HEK293 (cell line): Measurements from ENCODE around the gene MAPK8IP3.

Experiments used
- GFI1B ChIP-seq: fragments of 450-650 bp; formaldehyde crosslinking; IDR thresholded peaks from 2 replicates; pipeline ENCODE4 v1.5.1; 2016; ENCODE audit warnings: missing biosample characterization, missing genetic modification characterization
- GLIS1 ChIP-seq: fragments of 450-650 bp; formaldehyde crosslinking; IDR thresholded peaks from 2 replicates; pipeline ENCODE4 v1.5.1; 2016; ENCODE audit warnings: missing biosample characterization, missing genetic modification characterization
- OSR2 ChIP-seq: fragments of 450-650 bp; formaldehyde crosslinking; IDR thresholded peaks from 2 replicates; pipeline ENCODE4 v1.5.1; 2016; ENCODE audit warnings: missing biosample characterization, missing genetic modification characterization
- YY1 ChIP-seq: fragments of 450-650 bp; formaldehyde crosslinking; IDR thresholded peaks from 2 replicates; pipeline ENCODE4 v1.5.1; 2018; ENCODE audit warnings: missing biosample characterization, missing genetic modification characterization
- ZBTB1 ChIP-seq: fragments of 450-650 bp; formaldehyde crosslinking; IDR thresholded peaks from 2 replicates; pipeline ENCODE4 v1.5.1; 2016; ENCODE audit warnings: missing biosample characterization, missing genetic modification characterization
- ZEB2 ChIP-seq: fragments of 450-650 bp; formaldehyde crosslinking; IDR thresholded peaks from 2 replicates; pipeline ENCODE4 v1.5.1; 2016; ENCODE audit warnings: missing biosample characterization, missing genetic modification characterization
- ZIC2 ChIP-seq: fragments of 450-650 bp; formaldehyde crosslinking; IDR thresholded peaks from 2 replicates; pipeline ENCODE4 v1.5.1; 2016; ENCODE audit warnings: missing biosample characterization, missing genetic modification characterization
- ZNF138 ChIP-seq: fragments of 450-650 bp; formaldehyde crosslinking; IDR thresholded peaks from 2 replicates; pipeline ENCODE4 v1.5.1; 2016; ENCODE audit warnings: missing biosample characterization, missing genetic modification characterization, borderline replicate concordance
- ZNF175 ChIP-seq: fragments of 450-650 bp; formaldehyde crosslinking; IDR thresholded peaks from 2 replicates; pipeline ENCODE4 v1.5.1; 2016; ENCODE audit warnings: missing biosample characterization, missing genetic modification characterization
- ZNF214 ChIP-seq: fragments of 450-650 bp; formaldehyde crosslinking; IDR thresholded peaks from 2 replicates; pipeline ENCODE4 v1.5.1; 2017; ENCODE audit warnings: missing biosample characterization, mild to moderate bottlenecking, missing genetic modification characterization, borderline replicate concordance
- ZNF221 ChIP-seq: fragments of 450-650 bp; formaldehyde crosslinking; IDR thresholded peaks from 2 replicates; pipeline ENCODE4 v1.5.1; 2017; ENCODE audit warnings: missing biosample characterization, missing genetic modification characterization, borderline replicate concordance
- ZNF24 ChIP-seq: fragments of 450-650 bp; formaldehyde crosslinking; IDR thresholded peaks from 2 replicates; pipeline ENCODE4 v1.5.1; 2016; ENCODE audit warnings: missing biosample characterization, missing genetic modification characterization
- ZNF292 ChIP-seq: fragments of 450-650 bp; formaldehyde crosslinking; IDR thresholded peaks from 2 replicates; pipeline ENCODE4 v1.5.1; 2016; ENCODE audit warnings: low read depth, missing biosample characterization, missing genetic modification characterization, borderline replicate concordance
- ZNF366 ChIP-seq: fragments of 450-650 bp; formaldehyde crosslinking; conservative IDR thresholded peaks from 2 replicates; pipeline ENCODE4 v1.5.1; 2016; ENCODE audit warnings: missing biosample characterization, missing genetic modification characterization
- ZNF501 ChIP-seq: fragments of 450-650 bp; formaldehyde crosslinking; IDR thresholded peaks from 2 replicates; pipeline ENCODE4 v1.5.1; 2016; ENCODE audit warnings: missing biosample characterization, missing genetic modification characterization
- ZNF514 ChIP-seq: fragments of 450-650 bp; formaldehyde crosslinking; IDR thresholded peaks from 2 replicates; pipeline ENCODE4 v1.5.1; 2016; ENCODE audit warnings: missing biosample characterization, missing genetic modification characterization
- ZNF529 ChIP-seq: fragments of 450-650 bp; formaldehyde crosslinking; IDR thresholded peaks from 2 replicates; pipeline ENCODE4 v1.5.1; 2017; ENCODE audit warnings: missing genetic modification characterization, missing biosample characterization; ENCODE audit not compliant: insufficient replicate concordance
- ZNF549 ChIP-seq: fragments of 450-650 bp; IDR thresholded peaks from 2 replicates; pipeline ENCODE4 v1.5.1; 2018; ENCODE audit warnings: missing biosample characterization, missing genetic modification characterization, mild to moderate bottlenecking, inconsistent platforms, moderate library complexity
- ZNF624 ChIP-seq: fragments of 450-650 bp; formaldehyde crosslinking; IDR thresholded peaks from 2 replicates; pipeline ENCODE4 v1.5.1; 2017; ENCODE audit warnings: missing biosample characterization, missing genetic modification characterization
- ZNF777 ChIP-seq: fragments of 450-650 bp; formaldehyde crosslinking; IDR thresholded peaks from 2 replicates; pipeline ENCODE4 v1.5.1; 2017; ENCODE audit warnings: missing biosample characterization, missing genetic modification characterization, borderline replicate concordance
- ZNF785 ChIP-seq: fragments of 450-650 bp; formaldehyde crosslinking; IDR thresholded peaks from 2 replicates; pipeline ENCODE4 v1.5.1; 2016; ENCODE audit warnings: missing biosample characterization, missing genetic modification characterization
- ZSCAN23 ChIP-seq: fragments of 450-650 bp; formaldehyde crosslinking; IDR thresholded peaks from 2 replicates; pipeline ENCODE4 v1.5.1; 2016; ENCODE audit warnings: missing biosample characterization, missing genetic modification characterization
- TF ChIP-seq, protein P1 (sequence below): fragments of 450-650 bp; IDR thresholded peaks from 2 replicates; pipeline ENCODE4 v1.5.1; 2018; ENCODE audit warnings: missing biosample characterization, mild to moderate bottlenecking, missing genetic modification characterization
- TF ChIP-seq, protein P2 (sequence below): fragments of 450-650 bp; formaldehyde crosslinking; IDR thresholded peaks from 2 replicates; pipeline ENCODE4 v1.5.1; 2016; ENCODE audit warnings: missing biosample characterization, missing genetic modification characterization, borderline replicate concordance
- TF ChIP-seq, protein P3 (sequence below): fragments of 450-650 bp; formaldehyde crosslinking; IDR thresholded peaks from 2 replicates; pipeline ENCODE4 v1.5.1; 2016; ENCODE audit warnings: missing biosample characterization, missing genetic modification characterization
- TF ChIP-seq, protein P4 (sequence below): IDR thresholded peaks from 2 replicates; pipeline ENCODE4 v1.6.1; 2011; ENCODE audit warnings: mild to moderate bottlenecking, low read depth, low read length, borderline replicate concordance
- TF ChIP-seq, protein P5 (sequence below): fragments of 450-650 bp; formaldehyde crosslinking; IDR thresholded peaks from 2 replicates; pipeline ENCODE4 v1.5.1; 2016; ENCODE audit warnings: missing biosample characterization, missing genetic modification characterization
- TF ChIP-seq, protein P6 (sequence below): fragments of 450-650 bp; formaldehyde crosslinking; IDR thresholded peaks from 2 replicates; pipeline ENCODE4 v1.5.1; 2016; ENCODE audit warnings: missing biosample characterization, missing genetic modification characterization
- TF ChIP-seq, protein P7 (sequence below): fragments of 450-650 bp; formaldehyde crosslinking; IDR thresholded peaks from 2 replicates; pipeline ENCODE4 v1.5.1; 2016; ENCODE audit warnings: missing biosample characterization, missing genetic modification characterization

The MAPK8IP3 gene

DNA sequence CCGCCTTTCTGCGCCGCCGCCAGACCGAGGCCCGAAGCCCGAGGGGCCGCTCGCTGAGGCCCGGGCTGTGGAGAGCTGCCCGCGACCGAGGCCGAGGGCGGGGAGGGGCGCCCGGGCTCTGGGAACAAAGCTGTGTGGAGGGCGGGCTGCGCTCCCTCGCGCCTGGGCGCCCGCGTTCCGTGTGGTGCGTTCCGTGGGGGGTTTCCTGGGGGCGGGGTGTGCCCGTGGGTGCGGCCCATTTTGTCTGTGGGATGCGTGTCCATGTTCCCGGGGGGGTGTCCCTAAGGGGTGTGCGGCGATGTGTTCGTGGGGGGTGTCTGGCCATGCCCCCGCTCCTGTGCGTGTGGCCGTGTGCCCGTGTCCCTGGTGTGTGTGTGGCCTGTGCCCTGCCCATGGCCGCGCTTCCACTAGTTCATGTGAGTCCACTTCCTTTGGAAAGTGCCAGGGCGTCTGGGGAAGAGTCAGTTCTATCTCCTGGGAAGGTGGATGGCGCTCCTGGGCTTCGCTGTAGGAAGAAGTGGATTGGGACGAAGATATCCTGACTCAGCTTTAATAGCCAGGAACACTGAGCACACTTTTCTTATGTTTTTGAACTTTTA, 27.4 kb upstream of the MAPK8IP3 start (continued):
- TF ChIP-seq, protein P1, sequence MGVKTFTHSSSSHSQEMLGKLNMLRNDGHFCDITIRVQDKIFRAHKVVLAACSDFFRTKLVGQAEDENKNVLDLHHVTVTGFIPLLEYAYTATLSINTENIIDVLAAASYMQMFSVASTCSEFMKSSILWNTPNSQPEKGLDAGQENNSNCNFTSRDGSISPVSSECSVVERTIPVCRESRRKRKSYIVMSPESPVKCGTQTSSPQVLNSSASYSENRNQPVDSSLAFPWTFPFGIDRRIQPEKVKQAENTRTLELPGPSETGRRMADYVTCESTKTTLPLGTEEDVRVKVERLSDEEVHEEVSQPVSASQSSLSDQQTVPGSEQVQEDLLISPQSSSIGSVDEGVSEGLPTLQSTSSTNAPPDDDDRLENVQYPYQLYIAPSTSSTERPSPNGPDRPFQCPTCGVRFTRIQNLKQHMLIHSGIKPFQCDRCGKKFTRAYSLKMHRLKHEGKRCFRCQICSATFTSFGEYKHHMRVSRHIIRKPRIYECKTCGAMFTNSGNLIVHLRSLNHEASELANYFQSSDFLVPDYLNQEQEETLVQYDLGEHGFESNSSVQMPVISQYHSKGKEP (tag by site-specific recombination), result no peak
- TF ChIP-seq ZNF777 (tag by site-specific recombination), result no peak; the same call in 1 of the 2 replicates
- no peak for TF ChIP-seq ZNF214 (tag by site-specific recombination)
- TF ChIP-seq ZNF221 (tag by site-specific recombination), result no peak
- no peak for TF ChIP-seq ZNF175 (tag by site-specific recombination)
- no peak for TF ChIP-seq ZNF549 (tag by site-specific recombination)
- TF ChIP-seq, protein P2, sequence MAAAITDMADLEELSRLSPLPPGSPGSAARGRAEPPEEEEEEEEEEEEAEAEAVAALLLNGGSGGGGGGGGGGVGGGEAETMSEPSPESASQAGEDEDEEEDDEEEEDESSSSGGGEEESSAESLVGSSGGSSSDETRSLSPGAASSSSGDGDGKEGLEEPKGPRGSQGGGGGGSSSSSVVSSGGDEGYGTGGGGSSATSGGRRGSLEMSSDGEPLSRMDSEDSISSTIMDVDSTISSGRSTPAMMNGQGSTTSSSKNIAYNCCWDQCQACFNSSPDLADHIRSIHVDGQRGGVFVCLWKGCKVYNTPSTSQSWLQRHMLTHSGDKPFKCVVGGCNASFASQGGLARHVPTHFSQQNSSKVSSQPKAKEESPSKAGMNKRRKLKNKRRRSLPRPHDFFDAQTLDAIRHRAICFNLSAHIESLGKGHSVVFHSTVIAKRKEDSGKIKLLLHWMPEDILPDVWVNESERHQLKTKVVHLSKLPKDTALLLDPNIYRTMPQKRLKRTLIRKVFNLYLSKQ (tag by site-specific recombination), result no peak
- TF ChIP-seq, protein P3, sequence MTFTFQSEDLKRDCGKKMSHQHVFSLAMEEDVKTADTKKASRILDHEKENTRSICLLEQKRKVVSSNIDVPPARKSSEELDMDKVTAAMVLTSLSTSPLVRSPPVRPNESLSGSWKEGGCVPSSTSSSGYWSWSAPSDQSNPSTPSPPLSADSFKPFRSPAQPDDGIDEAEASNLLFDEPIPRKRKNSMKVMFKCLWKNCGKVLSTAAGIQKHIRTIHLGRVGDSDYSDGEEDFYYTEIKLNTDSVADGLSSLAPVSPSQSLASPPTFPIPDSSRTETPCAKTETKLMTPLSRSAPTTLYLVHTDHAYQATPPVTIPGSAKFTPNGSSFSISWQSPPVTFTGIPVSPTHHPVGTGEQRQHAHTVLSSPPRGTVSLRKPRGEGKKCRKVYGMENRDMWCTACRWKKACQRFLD (tag by site-specific recombination), result no peak
- TF ChIP-seq ZNF24 (tag by site-specific recombination), result no peak
- TF ChIP-seq ZNF292 (tag by site-specific recombination), result no peak
- TF ChIP-seq GFI1B (tag by site-specific recombination), result no peak
- TF ChIP-seq ZSCAN23 (tag by site-specific recombination), result no peak
- TF ChIP-seq, protein P4, sequence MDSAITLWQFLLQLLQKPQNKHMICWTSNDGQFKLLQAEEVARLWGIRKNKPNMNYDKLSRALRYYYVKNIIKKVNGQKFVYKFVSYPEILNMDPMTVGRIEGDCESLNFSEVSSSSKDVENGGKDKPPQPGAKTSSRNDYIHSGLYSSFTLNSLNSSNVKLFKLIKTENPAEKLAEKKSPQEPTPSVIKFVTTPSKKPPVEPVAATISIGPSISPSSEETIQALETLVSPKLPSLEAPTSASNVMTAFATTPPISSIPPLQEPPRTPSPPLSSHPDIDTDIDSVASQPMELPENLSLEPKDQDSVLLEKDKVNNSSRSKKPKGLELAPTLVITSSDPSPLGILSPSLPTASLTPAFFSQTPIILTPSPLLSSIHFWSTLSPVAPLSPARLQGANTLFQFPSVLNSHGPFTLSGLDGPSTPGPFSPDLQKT, result no peak
- no peak for TF ChIP-seq ZBTB1
- TF ChIP-seq GLIS1 (tag by site-specific recombination), result peak; percentile 91
- no peak for TF ChIP-seq ZNF624
- TF ChIP-seq, protein P5, sequence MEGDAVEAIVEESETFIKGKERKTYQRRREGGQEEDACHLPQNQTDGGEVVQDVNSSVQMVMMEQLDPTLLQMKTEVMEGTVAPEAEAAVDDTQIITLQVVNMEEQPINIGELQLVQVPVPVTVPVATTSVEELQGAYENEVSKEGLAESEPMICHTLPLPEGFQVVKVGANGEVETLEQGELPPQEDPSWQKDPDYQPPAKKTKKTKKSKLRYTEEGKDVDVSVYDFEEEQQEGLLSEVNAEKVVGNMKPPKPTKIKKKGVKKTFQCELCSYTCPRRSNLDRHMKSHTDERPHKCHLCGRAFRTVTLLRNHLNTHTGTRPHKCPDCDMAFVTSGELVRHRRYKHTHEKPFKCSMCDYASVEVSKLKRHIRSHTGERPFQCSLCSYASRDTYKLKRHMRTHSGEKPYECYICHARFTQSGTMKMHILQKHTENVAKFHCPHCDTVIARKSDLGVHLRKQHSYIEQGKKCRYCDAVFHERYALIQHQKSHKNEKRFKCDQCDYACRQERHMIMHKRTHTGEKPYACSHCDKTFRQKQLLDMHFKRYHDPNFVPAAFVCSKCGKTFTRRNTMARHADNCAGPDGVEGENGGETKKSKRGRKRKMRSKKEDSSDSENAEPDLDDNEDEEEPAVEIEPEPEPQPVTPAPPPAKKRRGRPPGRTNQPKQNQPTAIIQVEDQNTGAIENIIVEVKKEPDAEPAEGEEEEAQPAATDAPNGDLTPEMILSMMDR (tag by site-specific recombination), result peak; percentile 38
- TF ChIP-seq OSR2 (tag by site-specific recombination), result no peak
- TF ChIP-seq ZEB2, result 0 out of 2 replicates have a peak, but pooled peaks have one; percentile 10
- TF ChIP-seq ZNF514 (tag by site-specific recombination), result no peak
- TF ChIP-seq, protein P6, sequence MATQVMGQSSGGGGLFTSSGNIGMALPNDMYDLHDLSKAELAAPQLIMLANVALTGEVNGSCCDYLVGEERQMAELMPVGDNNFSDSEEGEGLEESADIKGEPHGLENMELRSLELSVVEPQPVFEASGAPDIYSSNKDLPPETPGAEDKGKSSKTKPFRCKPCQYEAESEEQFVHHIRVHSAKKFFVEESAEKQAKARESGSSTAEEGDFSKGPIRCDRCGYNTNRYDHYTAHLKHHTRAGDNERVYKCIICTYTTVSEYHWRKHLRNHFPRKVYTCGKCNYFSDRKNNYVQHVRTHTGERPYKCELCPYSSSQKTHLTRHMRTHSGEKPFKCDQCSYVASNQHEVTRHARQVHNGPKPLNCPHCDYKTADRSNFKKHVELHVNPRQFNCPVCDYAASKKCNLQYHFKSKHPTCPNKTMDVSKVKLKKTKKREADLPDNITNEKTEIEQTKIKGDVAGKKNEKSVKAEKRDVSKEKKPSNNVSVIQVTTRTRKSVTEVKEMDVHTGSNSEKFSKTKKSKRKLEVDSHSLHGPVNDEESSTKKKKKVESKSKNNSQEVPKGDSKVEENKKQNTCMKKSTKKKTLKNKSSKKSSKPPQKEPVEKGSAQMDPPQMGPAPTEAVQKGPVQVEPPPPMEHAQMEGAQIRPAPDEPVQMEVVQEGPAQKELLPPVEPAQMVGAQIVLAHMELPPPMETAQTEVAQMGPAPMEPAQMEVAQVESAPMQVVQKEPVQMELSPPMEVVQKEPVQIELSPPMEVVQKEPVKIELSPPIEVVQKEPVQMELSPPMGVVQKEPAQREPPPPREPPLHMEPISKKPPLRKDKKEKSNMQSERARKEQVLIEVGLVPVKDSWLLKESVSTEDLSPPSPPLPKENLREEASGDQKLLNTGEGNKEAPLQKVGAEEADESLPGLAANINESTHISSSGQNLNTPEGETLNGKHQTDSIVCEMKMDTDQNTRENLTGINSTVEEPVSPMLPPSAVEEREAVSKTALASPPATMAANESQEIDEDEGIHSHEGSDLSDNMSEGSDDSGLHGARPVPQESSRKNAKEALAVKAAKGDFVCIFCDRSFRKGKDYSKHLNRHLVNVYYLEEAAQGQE (tag by site-specific recombination), result no peak
- TF ChIP-seq ZNF529 (tag by site-specific recombination), result no peak
- no peak for TF ChIP-seq ZNF366 (tag by site-specific recombination)
- TF ChIP-seq ZNF501 (tag by site-specific recombination), result no peak
- TF ChIP-seq YY1 (tag by site-specific recombination), result peak; percentile 18; the same call in 1 of the 2 replicates
- 0 out of 2 replicates have a peak, but pooled peaks have one; percentile 66 for TF ChIP-seq ZNF785 (tag by site-specific recombination)
- no peak; the same call in 1 of the 2 replicates for TF ChIP-seq ZIC2 (tag by site-specific recombination)
- TF ChIP-seq, protein P7, sequence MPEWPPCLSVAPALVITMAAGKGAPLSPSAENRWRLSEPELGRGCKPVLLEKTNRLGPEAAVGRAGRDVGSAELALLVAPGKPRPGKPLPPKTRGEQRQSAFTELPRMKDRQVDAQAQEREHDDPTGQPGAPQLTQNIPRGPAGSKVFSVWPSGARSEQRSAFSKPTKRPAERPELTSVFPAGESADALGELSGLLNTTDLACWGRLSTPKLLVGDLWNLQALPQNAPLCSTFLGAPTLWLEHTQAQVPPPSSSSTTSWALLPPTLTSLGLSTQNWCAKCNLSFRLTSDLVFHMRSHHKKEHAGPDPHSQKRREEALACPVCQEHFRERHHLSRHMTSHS (tag by site-specific recombination), result no peak
- no peak for TF ChIP-seq ZNF138
